A549 (cell line): ENCODE measurements around the gene ZNF322. TPM values are rescaled to one million over a fixed set of nuclear protein-coding genes. Genes with fewer than 3 reads are reported as not detected.

Experiments
- ATAC-seq, 2 experiments: fragments of 200-7000 bp in 1 of 2; fragments of >200 bp in 1 of 2; cut with Nextera tagmentation in 1 of 2; cut with Tn5 transposase in 1 of 2; 3 replicates each; pipeline versions ENCODE4 v1.8.0 to v1.9.1; 2018 to 2020; ENCODE audit warnings: mild to moderate bottlenecking in 1 of 2, moderate library complexity in 1 of 2
- CTCF ChIA-PET: fragments of 300-600 bp; sonication (Branson Sonifier 250); formaldehyde crosslinking; extraction: SDS; loops from one replicate; lab custom pipeline; 2021; ENCODE audit warnings: antibody characterized with exemption, inconsistent platforms; lab: Yijun Ruan, JAX
- POLR2A ChIA-PET: fragments of 350-600 bp; formaldehyde crosslinking; extraction: SDS; loops from one replicate; lab custom pipeline; 2021; ENCODE audit warnings: antibody characterized with exemption, inconsistent platforms; lab: Yijun Ruan, JAX
- DNase-seq, 2 experiments: peaks; one replicate each; pipeline versions ENCODE4 v3.0.0 to v3.0.0-alpha.2; 2011 to 2016; ENCODE audit warnings: low read depth in 1 of 2, low spot score in 1 of 2
- FAIRE-seq: peaks from 2 replicates; lab custom pipeline; 2011; peaks lifted over from hg19 to GRCh38; lab: Jason Lieb, UNC
- H3K27ac ChIP-seq, 2 experiments: fragments of >200 bp; sonication (Bioruptor Twin); formaldehyde crosslinking; 3 replicates each; pipeline ENCODE4 v1.5.1; 2016 to 2017
- H3K4me1 ChIP-seq: fragments of >200 bp; sonication (Bioruptor Twin); formaldehyde crosslinking; 3 replicates; pipeline ENCODE4 v1.6.1; 2016
- H3K4me2 ChIP-seq: fragments of >200 bp; sonication (Bioruptor Twin); formaldehyde crosslinking; 3 replicates; pipeline ENCODE4 v1.6.1; 2016
- H3K4me3 ChIP-seq: fragments of >200 bp; sonication (Bioruptor Twin); formaldehyde crosslinking; 3 replicates; pipeline ENCODE4 v1.5.1; 2016
- H3K9me3 ChIP-seq: fragments of >200 bp; sonication (Bioruptor Twin); formaldehyde crosslinking; 3 replicates; pipeline ENCODE4 v1.6.1; 2016
- CBX2 ChIP-seq: fragments of 200-600 bp; sonication (generic); IDR thresholded peaks from 2 replicates; pipeline ENCODE4 v1.6.1; 2016; ENCODE audit warnings: low read depth, mild to moderate bottlenecking, borderline replicate concordance
- CEBPB ChIP-seq, 2 experiments: fragments of >200 bp in 1 of 2; sonication (Bioruptor Twin) in 1 of 2; formaldehyde crosslinking in 1 of 2; IDR thresholded peaks; 2 replicates each; pipeline ENCODE4 v1.6.1; 2012 to 2016
- FOSL2 ChIP-seq, 2 experiments: fragments of 450-650 bp in 1 of 2; fragments of >200 bp in 1 of 2; sonication (Bioruptor Twin) in 1 of 2; formaldehyde crosslinking; IDR thresholded peaks; 2 replicates each; pipeline versions ENCODE4 v1.5.0 to v1.6.1; 2016 to 2020; ENCODE audit warnings: mild to moderate bottlenecking in 1 of 2, moderate library complexity in 1 of 2
- GATA3 ChIP-seq: IDR thresholded peaks from 2 replicates; pipeline ENCODE4 v1.6.1; 2012; ENCODE audit warnings: borderline replicate concordance
- HDAC2 ChIP-seq: fragments of 200-600 bp; sonication (generic); IDR thresholded peaks from 2 replicates; pipeline ENCODE4 v1.6.1; 2016
- HOXA7 ChIP-seq: fragments of 250-450 bp; sonication (Bioruptor Pico); IDR thresholded peaks from 2 replicates; pipeline ENCODE4 v1.5.0; 2020; ENCODE audit warnings: mild to moderate bottlenecking, moderate library complexity
- HOXB5 ChIP-seq: fragments of 250-450 bp; sonication (Bioruptor Pico); IDR thresholded peaks from 2 replicates; pipeline ENCODE4 v1.5.0; 2020; ENCODE audit warnings: mild to moderate bottlenecking, moderate library complexity
- JUN ChIP-seq, 2 experiments: fragments of >200 bp; sonication (Bioruptor Twin); formaldehyde crosslinking; IDR thresholded peaks; 2 replicates in 1 of 2; 3 replicates in 1 of 2; pipeline ENCODE4 v1.6.1; 2016 to 2017
- KDM5A ChIP-seq: fragments of 200-600 bp; sonication (generic); IDR thresholded peaks from 2 replicates; pipeline ENCODE4 v1.6.1; 2016; ENCODE audit warnings: antibody characterized with exemption, mild to moderate bottlenecking
- MYC ChIP-seq: IDR thresholded peaks from 2 replicates; pipeline ENCODE4 v1.6.1; 2012; ENCODE audit warnings: mild to moderate bottlenecking, inconsistent platforms, low read length, improper control_type of control experiment, borderline replicate concordance
- NFE2L2 ChIP-seq: fragments of 150-350 bp; conservative IDR thresholded peaks from 2 replicates; pipeline ENCODE4 v1.6.1; 2014; ENCODE audit warnings: low read length
- PHF8 ChIP-seq: fragments of 200-600 bp; sonication (generic); IDR thresholded peaks from 2 replicates; pipeline ENCODE4 v1.6.1; 2016; ENCODE audit warnings: low read depth, mild to moderate bottlenecking, antibody characterized with exemption, moderate library complexity, borderline replicate concordance
- POLR2A ChIP-seq: IDR thresholded peaks from 2 replicates; pipeline ENCODE4 v1.6.1; 2012; ENCODE audit warnings: mild to moderate bottlenecking, low read length
- RARB ChIP-seq: fragments of 250-450 bp; sonication (Bioruptor Pico); IDR thresholded peaks from 2 replicates; pipeline ENCODE4 v1.8.0; 2021; ENCODE audit warnings: mild to moderate bottlenecking, moderate library complexity
- WGBS: methylation state at CpG from one replicate; pipeline ENCODE4 v1.1.6; 2017; ENCODE audit errors: missing lambda C conversion rate; 5-methylcytosine and 5-hydroxymethylcytosine counted together
- polyA plus RNA-seq, 4 experiments: library from polyadenylated mRNA; depleted of rRNA in 3 of 4; stranded (reverse); fragments of >200 nt; fragmentation: RNase III in 1 of 4; extraction: RNeasy Plus Mini Kit Qiagen cat#74134 plus additional on column Dnase treatment in 1 of 4; gene quantifications; 2 replicates in 3 of 4; 3 replicates in 1 of 4; pipeline ENCODE4 v1.2.3, GENCODE V29; 2011 to 2017
- TF ChIP-seq, protein P1 (sequence below): IDR thresholded peaks from 2 replicates; pipeline ENCODE4 v1.6.1; 2012; ENCODE audit warnings: low read depth, borderline replicate concordance
- TF ChIP-seq, protein P2 (sequence below): fragments of 450-650 bp; IDR thresholded peaks from 2 replicates; pipeline ENCODE4 v1.6.1; 2014; ENCODE audit warnings: antibody characterized with exemption
- TF ChIP-seq, protein P3 (sequence below): IDR thresholded peaks from 2 replicates; pipeline ENCODE4 v1.6.1; 2012
- TF ChIP-seq, protein P4 (sequence below): fragments of >200 bp; sonication (Bioruptor Twin); formaldehyde crosslinking; IDR thresholded peaks from 3 replicates; pipeline ENCODE4 v1.6.1; 2016
- TF ChIP-seq, protein P5 (sequence below): fragments of >200 bp; sonication (Bioruptor Twin); formaldehyde crosslinking; IDR thresholded peaks from 3 replicates; pipeline ENCODE4 v1.5.1; 2016

Gene ZNF322
- polyA plus RNA-seq, 2 of the 4 experiments (the other 2 are of a cell fraction): 6.0 to 14.5 TPM

DNA sequence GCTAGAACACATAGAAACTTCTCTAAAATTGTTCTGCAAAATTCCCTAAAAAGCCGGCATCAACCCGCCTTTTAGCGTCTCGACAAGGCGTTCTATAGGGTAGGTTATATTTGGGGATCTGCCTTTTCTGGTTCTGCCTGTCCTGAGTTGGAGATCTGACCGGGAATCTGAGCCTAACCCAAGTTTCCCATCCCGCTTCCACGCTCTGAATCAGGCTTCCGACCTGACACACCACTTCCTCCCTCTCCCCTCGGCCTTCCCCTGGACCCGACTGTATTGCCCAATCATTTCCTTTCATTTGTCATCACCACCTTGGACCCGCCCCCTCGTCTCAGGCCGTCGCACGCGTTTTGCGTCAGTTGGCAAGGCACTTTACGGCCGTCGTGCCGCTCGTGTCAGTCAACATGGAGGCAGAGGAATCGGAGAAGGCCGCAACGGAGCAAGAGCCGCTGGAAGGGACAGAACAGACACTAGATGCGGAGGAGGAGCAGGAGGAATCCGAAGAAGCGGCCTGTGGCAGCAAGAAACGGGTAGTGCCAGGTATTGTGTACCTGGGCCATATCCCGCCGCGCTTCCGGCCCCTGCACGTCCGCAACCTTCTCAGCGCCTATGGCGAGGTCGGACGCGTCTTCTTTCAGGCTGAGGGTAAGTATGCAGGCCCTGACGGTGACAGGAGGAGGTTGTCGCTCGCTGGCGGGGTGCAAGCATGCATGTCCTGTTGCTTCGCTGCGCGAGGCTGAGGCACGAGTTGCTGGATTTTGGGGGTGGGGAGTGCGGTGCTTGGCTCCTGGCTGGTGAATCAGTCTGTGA lies 62.8 kb downstream of the ZNF322 start, which contains the start of gene ABT1:
Gene ABT1 (plus strand): TSS at position 375 of the 810 bp plus-strand sequence. CDS start 30 bp downstream, at position 405.
- peak; percentile 88 to 98 for DNase-seq
- Histone ChIP-seq H3K27ac (peak within 1 kb of the TSS; percentile 86 to 95), H3K4me3 (peak within 1 kb of the TSS; percentile 77)
- peak; percentile 73 to 78 for ATAC-seq
- POLR2A ChIA-PET: interaction anchor here (0.7 to 1.8 kb wide), 3 partner anchors 27 to 536 kb away, joined by 3 to 7 read pairs (median 3); a partner anchor contains a TSS
- TF ChIP-seq FOSL2 (IDR thresholded peaks at IDR 0.05): no peak
- peak; percentile 42; the same call in 1 of the 2 replicates for TF ChIP-seq FOSL2 (CRISPR knock-in tag; IDR thresholded peaks at IDR 0.05)
- TF ChIP-seq, protein P1, sequence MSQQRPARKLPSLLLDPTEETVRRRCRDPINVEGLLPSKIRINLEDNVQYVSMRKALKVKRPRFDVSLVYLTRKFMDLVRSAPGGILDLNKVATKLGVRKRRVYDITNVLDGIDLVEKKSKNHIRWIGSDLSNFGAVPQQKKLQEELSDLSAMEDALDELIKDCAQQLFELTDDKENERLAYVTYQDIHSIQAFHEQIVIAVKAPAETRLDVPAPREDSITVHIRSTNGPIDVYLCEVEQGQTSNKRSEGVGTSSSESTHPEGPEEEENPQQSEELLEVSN: 0 out of 2 replicates have a peak, but pooled peaks have one; percentile 36
- peak; percentile 58; the same call in 1 of the 2 replicates for TF ChIP-seq GATA3
- peak; percentile 82 to 97 for TF ChIP-seq CEBPB (IDR thresholded peaks at IDR 0.05)
- TF ChIP-seq, protein P2, sequence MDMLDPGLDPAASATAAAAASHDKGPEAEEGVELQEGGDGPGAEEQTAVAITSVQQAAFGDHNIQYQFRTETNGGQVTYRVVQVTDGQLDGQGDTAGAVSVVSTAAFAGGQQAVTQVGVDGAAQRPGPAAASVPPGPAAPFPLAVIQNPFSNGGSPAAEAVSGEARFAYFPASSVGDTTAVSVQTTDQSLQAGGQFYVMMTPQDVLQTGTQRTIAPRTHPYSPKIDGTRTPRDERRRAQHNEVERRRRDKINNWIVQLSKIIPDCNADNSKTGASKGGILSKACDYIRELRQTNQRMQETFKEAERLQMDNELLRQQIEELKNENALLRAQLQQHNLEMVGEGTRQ: no peak
- no peak for TF ChIP-seq HOXA7 (CRISPR knock-in tag)
- TF ChIP-seq RARB (CRISPR knock-in tag): no peak
- TF ChIP-seq CBX2: no peak
- TF ChIP-seq, protein P3, sequence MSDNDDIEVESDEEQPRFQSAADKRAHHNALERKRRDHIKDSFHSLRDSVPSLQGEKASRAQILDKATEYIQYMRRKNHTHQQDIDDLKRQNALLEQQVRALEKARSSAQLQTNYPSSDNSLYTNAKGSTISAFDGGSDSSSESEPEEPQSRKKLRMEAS: peak; percentile 88
- 0 out of 2 replicates have a peak, but pooled peaks have one; percentile 49 for TF ChIP-seq MYC
- TF ChIP-seq PHF8: peak; percentile 53
- peak; percentile 64 to 85; a peak in 4 of 5 replicates for TF ChIP-seq JUN (IDR thresholded peaks at IDR 0.05)
- TF ChIP-seq, protein P4, sequence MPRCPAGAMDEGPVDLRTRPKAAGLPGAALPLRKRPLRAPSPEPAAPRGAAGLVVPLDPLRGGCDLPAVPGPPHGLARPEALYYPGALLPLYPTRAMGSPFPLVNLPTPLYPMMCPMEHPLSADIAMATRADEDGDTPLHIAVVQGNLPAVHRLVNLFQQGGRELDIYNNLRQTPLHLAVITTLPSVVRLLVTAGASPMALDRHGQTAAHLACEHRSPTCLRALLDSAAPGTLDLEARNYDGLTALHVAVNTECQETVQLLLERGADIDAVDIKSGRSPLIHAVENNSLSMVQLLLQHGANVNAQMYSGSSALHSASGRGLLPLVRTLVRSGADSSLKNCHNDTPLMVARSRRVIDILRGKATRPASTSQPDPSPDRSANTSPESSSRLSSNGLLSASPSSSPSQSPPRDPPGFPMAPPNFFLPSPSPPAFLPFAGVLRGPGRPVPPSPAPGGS: 0 out of 3 replicates have a peak, but pooled peaks have one; percentile 32
- TF ChIP-seq, protein P5, sequence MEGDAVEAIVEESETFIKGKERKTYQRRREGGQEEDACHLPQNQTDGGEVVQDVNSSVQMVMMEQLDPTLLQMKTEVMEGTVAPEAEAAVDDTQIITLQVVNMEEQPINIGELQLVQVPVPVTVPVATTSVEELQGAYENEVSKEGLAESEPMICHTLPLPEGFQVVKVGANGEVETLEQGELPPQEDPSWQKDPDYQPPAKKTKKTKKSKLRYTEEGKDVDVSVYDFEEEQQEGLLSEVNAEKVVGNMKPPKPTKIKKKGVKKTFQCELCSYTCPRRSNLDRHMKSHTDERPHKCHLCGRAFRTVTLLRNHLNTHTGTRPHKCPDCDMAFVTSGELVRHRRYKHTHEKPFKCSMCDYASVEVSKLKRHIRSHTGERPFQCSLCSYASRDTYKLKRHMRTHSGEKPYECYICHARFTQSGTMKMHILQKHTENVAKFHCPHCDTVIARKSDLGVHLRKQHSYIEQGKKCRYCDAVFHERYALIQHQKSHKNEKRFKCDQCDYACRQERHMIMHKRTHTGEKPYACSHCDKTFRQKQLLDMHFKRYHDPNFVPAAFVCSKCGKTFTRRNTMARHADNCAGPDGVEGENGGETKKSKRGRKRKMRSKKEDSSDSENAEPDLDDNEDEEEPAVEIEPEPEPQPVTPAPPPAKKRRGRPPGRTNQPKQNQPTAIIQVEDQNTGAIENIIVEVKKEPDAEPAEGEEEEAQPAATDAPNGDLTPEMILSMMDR: no peak
- TF ChIP-seq HOXB5 (CRISPR knock-in tag): no peak
- TF ChIP-seq POLR2A: peak; percentile 65
- 0 out of 2 replicates have a peak, but pooled peaks have one; percentile 24 for TF ChIP-seq HDAC2
- TF ChIP-seq KDM5A: peak; percentile 91
- no peak for TF ChIP-seq NFE2L2
- TF ChIP-seq, all 56 proteins: peak for 12
- Histone ChIP-seq H3K4me2 (peak within 1 kb of the TSS; percentile 91), H3K4me1 (peaks cover 4% of the 10 kb centered on the region; the same call in 1 of the 3 replicates), H3K9me3 (no peaks in the 10 kb centered on the region)
- CTCF ChIA-PET: interaction anchor here (1.3 to 7.6 kb wide), 8 partner anchors 10 to 531 kb away, joined by 3 to 124 read pairs (median 9); no protein-coding TSS in a partner anchor
- under 1% methylated on average over 23 of the region's 51 CpGs for WGBS
- FAIRE-seq: peak; percentile 39
